Measurements from ENCODE around the gene F2RL2.
A peak's percentile ranks its signal among the peaks of the same experiment; 100 is the strongest.
"Not testable (repeated sequence)": the region's sequence is repeated elsewhere in the genome, so short reads cannot be mapped to it uniquely, and the experiment has no call there.

The F2RL2 gene

GRCh38 chr5:76612942-76613341 is 10.3 kb downstream of the F2RL2 start:
- no peak for TF ChIP-seq CTCF (IDR thresholded peaks at IDR 0.05; ENCODE audit: insufficient read depth, low read depth, low read length, missing control alignments)
- no peak for DNase-seq (ENCODE audit: low read depth)
- H3K4me3 ChIP-seq (ENCODE audit: low read length): no peak overlapping the region

GRCh38 chr5:76610196-76610595 is 13.0 kb downstream of the F2RL2 start:
- no peak for TF ChIP-seq CTCF (IDR thresholded peaks at IDR 0.05; ENCODE audit: insufficient read depth, low read depth, low read length, missing control alignments)
- H3K4me3 ChIP-seq (ENCODE audit: low read length): no peak overlapping the region
- no peak for DNase-seq (ENCODE audit: low read depth)

GRCh38 chr5:76608833-76609232 is 14.4 kb downstream of the F2RL2 start:
- H3K4me3 ChIP-seq (ENCODE audit: low read length): no peak overlapping the region
- DNase-seq (ENCODE audit: low read depth): peak; percentile 41
- no peak for TF ChIP-seq CTCF (IDR thresholded peaks at IDR 0.05; ENCODE audit: insufficient read depth, low read depth, low read length, missing control alignments)

- H3K4me3 ChIP-seq (ENCODE audit: low read length): no peak overlapping the region
- no peak for TF ChIP-seq CTCF (IDR thresholded peaks at IDR 0.05; ENCODE audit: insufficient read depth, low read depth, low read length, missing control alignments)
- DNase-seq (ENCODE audit: low read depth): no peak
Measured at GRCh38 chr5:76607353-76607871, 15.8 kb downstream of the F2RL2 start.

GRCh38 chr5:76606701-76607100 is 16.5 kb downstream of the F2RL2 start:
- no peak for DNase-seq (ENCODE audit: low read depth)
- no peak for TF ChIP-seq CTCF (IDR thresholded peaks at IDR 0.05; ENCODE audit: insufficient read depth, low read depth, low read length, missing control alignments)
- no peak overlapping the region for H3K4me3 ChIP-seq (ENCODE audit: low read length)

GRCh38 chr5:76604838-76605237 is 18.4 kb downstream of the F2RL2 start:
- no peak for TF ChIP-seq CTCF (IDR thresholded peaks at IDR 0.05; ENCODE audit: insufficient read depth, low read depth, low read length, missing control alignments)
- H3K4me3 ChIP-seq (ENCODE audit: low read length): no peak overlapping the region
- peak; percentile 36 for DNase-seq (ENCODE audit: low read depth)

GRCh38 chr5:76603991-76604390 is 19.2 kb downstream of the F2RL2 start:
- not testable (repeated sequence) for DNase-seq (ENCODE audit: low read depth); H3K4me3 ChIP-seq (ENCODE audit: low read length)
